Cerebellar nuclear complex (tissue), 1 donor: ENCODE measurements around the gene COL6A2.
"Not testable (repeated sequence)": the region's sequence is repeated elsewhere in the genome, so short reads cannot be mapped to it uniquely, and the experiment has no call there.

Experiments used
- DNase-seq, 2 experiments: peaks; one replicate each; lab custom pipeline; 2025; lab: John Stamatoyannopoulos, UW

COL6A2 gene

DNA sequence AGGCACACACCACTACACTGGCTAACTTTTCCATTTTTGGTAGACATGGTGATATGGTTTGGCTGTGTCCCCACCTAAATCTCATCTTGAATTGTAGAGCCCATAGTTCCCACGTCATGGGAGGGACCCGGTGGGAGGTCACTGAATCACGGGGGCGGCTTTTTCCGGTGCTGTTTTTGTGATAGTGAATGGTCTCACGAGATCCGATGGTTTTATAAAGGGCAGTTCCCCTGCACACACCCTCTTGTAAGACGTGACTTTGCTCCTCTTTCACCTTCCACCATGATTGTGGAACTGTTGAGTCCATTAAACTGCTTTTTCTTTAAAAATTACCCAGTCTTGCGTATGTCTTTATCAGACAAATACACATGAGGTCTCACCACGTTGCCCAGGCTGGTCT lies 58.8 kb downstream of the COL6A2 start:
- no peak for DNase-seq

GRCh38 chr21:46157396-46157986 lies 59.6 kb downstream of the COL6A2 start:
- no peak for DNase-seq

DNA sequence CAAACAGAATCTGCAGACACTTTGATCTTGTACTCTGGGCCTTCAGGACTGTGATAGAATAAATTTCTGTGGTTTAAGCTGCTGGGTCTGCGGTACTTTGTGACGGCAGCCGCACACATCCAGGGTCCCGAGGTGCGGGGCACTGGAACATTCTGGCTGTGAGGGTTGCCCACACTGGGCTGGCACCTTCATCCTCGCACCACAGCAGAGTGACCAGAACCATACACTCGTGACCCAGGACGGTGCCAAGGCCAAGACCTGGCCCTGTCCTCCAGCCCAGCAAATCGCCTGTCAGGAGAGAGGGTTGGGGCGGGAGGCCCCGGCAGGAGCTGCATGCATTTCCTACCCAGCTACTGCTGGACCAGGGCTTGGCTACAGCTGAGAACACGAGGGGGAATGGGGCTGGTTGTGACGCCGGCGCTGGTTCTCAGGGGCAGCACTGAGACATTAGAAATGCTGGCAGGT lies 60.1 kb downstream of the COL6A2 start:
- no peak for DNase-seq

DNA sequence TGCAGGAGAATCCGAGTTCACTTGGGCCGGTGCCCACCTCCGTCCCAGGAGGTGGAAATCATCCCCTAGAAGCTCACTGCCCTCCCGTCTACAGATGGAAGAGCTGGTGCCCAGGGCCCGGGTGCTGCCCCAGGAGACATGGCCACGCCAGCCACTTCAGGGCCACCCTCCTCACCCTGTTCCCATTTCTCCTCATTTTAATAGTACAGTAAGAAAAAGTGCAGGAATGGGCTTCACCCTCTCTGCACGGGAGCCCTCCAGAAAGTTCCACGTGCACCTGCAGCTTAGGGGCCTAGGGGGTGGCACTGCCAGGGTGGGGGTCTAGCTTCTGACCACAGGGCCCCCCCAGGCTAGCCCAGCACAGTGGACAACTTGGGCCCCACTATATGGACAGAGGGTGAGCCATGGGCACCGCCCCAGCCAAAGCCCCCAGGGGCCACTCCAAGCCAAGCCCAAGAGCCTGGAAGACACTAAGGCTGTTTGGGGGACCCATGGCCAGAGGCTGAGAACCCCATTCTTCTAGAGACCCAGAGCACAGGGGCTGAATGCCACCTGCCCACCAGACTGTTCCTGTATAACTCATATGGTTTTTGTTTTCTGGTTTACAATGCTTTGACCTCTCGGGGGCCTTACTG lies 60.9 kb downstream of the COL6A2 start:
- DNase-seq = no peak

GRCh38 chr21:46159390-46159789 lies 61.5 kb downstream of the COL6A2 start:
- no peak for DNase-seq

GRCh38 chr21:46159841-46160656 lies 62.1 kb downstream of the COL6A2 start:
- no peak for DNase-seq

DNA sequence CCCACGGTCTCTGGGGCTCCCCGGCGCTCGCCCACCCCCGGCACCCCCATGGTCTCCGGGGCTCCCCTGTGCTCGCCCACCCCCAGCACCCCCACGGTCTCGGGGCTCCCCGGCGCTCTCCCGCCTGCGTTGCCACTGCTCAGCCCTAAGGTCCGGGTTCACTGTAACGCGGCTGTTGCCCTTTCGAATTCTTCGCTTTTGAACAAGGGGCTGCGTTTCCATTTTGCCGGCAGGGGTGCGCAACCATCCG lies 62.7 kb downstream of the COL6A2 start:
- DNase-seq = no peak

DNA sequence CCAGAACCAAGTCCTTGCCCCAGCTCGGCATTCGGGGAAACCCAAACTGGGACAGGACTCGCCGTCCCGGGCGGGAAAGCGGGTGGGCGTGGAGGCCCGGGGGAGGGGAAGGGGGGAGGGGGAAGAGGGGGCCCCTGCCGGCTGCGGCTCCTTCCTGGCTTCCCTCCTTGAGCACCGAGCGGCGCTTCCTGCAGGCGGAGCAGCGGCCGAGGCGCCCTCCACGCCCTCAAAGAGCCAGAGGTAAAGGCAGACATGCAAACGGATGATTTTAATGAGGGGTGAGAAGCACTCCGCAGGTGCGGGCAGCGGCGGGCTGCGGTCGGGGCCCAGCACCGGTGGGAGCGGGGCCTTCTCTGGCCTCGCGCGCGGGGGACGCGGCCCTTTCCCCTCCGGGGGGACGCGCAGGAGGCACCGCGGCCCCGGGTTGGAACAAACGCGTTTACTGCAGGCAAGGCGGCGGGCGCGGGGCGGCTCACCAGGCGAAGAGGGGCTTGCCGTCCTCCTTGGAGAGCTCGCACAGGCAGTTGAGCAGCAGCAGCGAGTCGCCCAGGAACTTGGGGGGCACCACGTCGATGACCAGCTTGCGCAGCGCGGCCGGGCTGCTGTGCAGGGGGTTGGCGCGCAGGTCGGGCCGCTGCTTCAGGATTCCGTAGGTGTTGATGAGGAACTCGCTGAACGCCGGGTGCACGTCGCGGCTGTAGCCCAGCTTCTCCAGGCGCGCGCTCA lies 63.2 kb downstream of the COL6A2 start:
- DNase-seq = no peak

DNA sequence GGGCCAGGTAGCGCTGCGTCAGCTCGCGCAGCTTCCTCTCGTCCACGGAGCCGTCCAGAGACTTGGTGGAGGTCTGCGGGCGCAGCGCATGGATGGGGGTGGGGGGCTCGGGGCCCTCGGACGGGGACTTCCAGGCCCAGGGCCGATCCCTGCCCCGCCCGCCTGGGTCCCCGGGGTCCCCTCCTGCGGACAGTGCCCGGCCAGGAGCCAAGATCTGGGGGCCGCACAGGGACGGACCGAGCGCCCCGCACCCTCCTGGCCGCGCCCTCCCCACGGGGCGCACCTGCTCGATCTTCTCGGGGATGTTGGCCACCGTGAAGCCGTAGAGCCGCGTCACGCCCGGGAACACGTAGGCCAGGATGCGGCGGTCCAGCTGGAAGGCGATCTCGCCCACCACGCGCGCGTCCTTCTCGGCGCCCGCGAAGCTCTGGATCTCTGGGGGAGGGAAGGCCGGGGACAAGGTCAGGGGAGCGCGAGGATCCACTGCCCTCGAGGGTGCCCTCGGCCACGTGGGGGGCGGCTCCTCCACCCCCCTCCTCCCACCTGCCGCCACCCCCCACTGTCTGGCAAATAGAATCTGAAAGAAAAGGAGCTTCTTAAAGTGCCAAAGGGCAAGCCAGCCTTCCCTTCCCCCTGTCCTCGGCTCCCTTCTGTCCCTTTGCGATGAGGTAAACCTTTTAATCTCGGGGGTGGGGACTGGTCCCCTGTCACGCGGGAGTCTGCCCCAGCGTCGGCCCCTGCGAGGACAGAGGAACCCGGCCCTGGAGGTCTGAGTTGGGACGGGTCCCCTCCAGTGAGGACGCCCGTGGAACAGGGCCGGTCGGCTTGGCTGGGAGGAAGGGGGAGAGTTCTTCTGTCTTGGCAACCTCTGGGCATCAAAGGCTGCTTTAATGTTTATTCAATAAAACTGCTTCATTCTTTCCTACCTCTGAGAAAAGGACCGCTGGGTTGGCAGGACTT lies 64.0 kb downstream of the COL6A2 start:
- DNase-seq = no peak

DNA sequence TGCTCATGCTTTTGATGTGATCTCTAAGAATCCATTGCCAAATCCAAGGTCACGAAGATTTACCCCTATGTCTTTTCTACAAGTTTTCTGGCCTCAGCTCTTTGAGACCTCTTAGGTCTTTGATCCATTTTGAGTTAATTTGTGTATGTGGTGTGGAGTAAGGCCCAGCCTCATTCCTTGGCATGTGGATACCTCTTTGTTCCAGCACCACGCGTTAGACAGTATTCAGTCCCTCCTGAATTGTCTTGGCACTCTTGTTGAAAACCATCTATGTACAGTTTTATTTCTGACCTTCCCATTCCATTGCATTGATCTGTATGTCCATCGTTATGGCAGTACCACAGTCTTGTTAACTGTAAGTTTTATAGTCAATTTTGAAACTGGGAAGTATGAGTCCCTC lies 65.5 kb downstream of the COL6A2 start:
- no peak for DNase-seq

- no peak for DNase-seq
These were observed 67.2 kb downstream of the COL6A2 start for GRCh38 chr21:46165098-46165497.

DNA sequence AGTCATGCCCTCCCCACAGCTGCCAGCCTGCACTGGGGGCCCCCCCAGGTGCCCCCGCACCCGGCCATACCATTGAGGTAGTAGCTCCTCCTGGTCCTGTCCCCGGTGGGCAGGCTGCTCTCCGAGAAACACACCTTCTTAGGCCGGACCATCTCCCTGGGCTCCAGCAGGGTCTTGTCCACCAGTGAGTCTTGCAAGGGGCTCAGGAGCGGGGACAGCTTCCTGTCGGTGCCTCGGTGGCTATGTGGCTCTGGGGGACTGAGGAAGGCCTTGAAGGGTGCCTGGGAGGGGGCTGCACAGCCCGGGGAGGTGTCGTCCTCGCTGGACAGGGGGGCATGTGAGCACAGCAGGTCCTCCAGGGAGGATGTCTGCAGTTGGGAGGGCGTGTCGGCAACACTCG lies 70.3 kb downstream of the COL6A2 start:
- no peak for DNase-seq

- DNase-seq = no peak
These were observed 70.9 kb downstream of the COL6A2 start for GRCh38 chr21:46168659-46169386.

DNA sequence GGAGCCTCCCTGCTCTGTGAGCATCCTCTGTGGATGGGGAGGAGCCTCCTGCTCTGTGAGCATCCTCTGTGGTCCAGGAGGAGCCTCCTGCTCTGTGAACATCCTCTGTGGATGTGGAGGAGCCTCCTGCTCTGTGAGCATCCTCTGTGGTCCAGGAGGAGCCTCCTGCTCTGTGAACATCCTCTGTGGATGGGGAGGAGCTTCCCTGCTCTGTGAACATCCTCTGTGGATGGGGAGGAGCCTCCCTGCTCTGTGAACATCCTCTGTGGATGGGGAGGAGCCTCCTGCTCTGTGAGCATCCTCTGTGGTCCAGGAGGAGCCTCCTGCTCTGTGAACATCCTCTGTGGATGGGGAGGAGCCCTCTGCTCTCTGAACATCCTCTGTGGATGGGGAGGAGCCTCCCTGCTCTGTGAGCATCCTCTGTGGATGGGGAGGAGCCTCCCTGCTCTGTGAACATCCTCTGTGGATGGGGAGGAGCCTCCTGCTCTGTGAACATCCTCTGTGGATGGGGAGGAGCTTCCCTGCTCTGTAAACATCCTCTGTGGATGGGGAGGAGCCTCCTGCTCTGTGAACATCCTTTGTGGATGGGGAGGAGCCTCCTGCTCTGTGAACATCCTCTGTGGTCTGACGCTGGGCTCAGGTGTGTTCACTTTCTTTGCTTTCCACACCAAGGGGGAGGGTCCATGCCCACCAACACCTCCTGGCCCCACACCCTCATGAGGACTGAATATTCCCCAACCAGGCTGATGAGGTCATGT lies 72.7 kb downstream of the COL6A2 start:
- DNase-seq = not testable (repeated sequence)

DNA sequence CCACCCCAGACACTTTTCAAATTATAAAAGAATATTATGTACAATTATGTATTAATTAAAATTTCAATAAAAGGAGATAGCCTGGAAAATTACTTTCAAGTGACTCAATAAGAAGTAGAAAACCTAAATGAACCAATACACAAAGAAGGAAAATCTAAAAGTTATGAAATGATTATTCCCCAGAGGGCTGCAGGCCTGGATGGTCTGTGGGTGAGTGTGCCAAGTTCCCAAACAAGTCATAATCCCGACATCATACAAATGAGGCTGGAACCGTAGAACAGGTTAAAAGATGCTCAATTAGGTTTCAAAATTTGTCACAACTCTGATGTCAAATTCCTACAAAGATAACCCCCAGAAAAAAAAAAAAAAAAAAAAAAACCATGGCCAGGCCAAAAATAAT lies 73.7 kb downstream of the COL6A2 start:
- no peak for DNase-seq

DNA sequence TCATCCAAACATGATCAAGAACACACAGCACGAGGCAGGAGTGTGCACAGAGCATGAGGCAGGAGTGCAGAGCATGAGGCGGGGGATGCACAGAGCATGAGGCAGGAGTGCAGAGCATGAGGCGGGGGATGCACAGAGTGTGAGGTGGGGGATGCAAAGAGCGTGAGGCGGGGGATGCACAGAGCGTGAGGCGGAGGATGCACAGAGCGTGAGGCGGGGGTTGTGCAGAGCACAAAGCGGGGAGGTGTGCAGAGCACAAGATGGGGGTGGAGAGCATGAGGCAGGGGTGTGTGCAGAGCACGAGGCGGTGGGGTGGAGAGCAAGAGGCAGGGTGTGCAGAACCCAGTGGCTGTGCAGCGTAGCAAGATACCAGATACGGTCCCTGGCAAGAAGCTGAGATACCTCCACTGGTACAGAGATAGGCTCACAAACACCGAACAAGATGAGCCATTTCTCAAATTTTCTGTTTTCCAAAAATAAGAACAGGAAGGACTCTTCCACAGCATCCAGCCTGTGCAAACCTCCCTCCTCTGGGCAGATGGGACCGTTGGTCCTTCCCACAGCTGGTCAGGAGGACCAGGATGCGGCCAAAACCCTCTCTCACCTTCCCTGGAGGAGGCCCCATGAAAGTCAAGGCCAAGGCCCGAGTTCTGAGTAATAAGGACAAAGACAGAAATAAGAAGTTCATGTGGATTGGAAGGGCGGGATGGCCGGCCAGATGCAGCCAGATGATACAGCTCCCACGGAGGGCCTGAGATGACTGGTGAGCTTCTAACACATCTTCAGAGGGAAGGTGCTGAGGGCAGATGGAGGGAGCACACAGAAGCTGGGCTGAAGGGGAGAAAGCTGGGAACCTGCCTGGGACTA lies 74.3 kb downstream of the COL6A2 start:
- DNase-seq = no peak

GRCh38 chr21:46172863-46173528 lies 75.1 kb downstream of the COL6A2 start:
- DNase-seq = no peak

DNA sequence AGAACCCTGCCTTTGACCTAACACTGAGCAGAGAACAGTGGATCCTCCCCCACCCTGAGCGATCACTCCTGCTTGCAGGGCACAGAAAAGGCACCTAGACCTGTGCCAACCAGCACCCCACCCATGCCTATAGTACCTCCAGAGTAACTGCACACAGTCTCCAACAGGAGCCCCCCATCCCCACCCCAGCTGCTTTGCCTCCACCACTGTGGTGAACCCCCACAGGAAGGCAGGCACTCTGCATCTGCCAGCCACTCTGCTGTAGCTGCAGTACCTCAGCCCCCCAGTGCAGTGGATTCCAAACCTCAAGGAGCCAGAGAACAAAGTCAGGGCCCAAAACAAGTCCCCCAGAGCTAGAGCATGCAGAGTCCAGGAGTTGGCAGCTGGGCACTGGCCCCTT lies 75.7 kb downstream of the COL6A2 start:
- DNase-seq = no peak
